Measurements from ENCODE around the gene TRIM17.

TRIM17 gene

GRCh38 chr1:228364068-228364705, 52.5 kb downstream of the TRIM17 start:
- Histone ChIP-seq H3K79me2 (ENCODE audit: insufficient read depth, low read depth) (no peaks in the 10 kb centered on the region), H3K4me1 (ENCODE audit: low read depth, poor library complexity, severe bottlenecking) (no peaks in the 10 kb centered on the region), H4K20me1 (ENCODE audit: insufficient read depth) (no peaks in the 10 kb centered on the region), H3K27me3 (ENCODE audit: insufficient read depth, low read depth) (peaks cover 6% of the 10 kb centered on the region; the same call in 1 of the 2 replicates), H3K27ac (no peak overlapping the region), H3K36me3 (ENCODE audit: insufficient read depth) (no peaks in the 10 kb centered on the region), H2AFZ (ENCODE audit: low read depth) (no peak overlapping the region), H3K9ac (no peak overlapping the region), H3K4me2 (no peak overlapping the region), H3K4me3 (IDR thresholded peaks at IDR 0.05; ENCODE audit: insufficient read depth, low read depth, low read length) (no peak overlapping the region)
- TF ChIP-seq CTCF (conservative IDR thresholded peaks at IDR 0.05; ENCODE audit: low read depth, low read length) = no peak

GRCh38 chr1:228363686-228364067, 53.0 kb downstream of the TRIM17 start:
- Histone ChIP-seq H3K4me2 (no peak overlapping the region), H3K9ac (no peak overlapping the region), H3K36me3 (ENCODE audit: insufficient read depth) (no peaks in the 10 kb centered on the region), H3K27ac (no peak overlapping the region), H4K20me1 (ENCODE audit: insufficient read depth) (no peaks in the 10 kb centered on the region), H3K79me2 (ENCODE audit: insufficient read depth, low read depth) (no peaks in the 10 kb centered on the region), H2AFZ (ENCODE audit: low read depth) (no peak overlapping the region), H3K4me1 (ENCODE audit: low read depth, poor library complexity, severe bottlenecking) (no peaks in the 10 kb centered on the region), H3K27me3 (ENCODE audit: insufficient read depth, low read depth) (peaks cover 6% of the 10 kb centered on the region; the same call in 1 of the 2 replicates), H3K4me3 (IDR thresholded peaks at IDR 0.05; ENCODE audit: insufficient read depth, low read depth, low read length) (no peak overlapping the region)
- no peak for TF ChIP-seq CTCF (conservative IDR thresholded peaks at IDR 0.05; ENCODE audit: low read depth, low read length)

- H3K4me1 ChIP-seq (ENCODE audit: low read depth, poor library complexity, severe bottlenecking) = no peaks in the 10 kb centered on the region
Measured at GRCh38 chr1:228362884-228363450, 53.7 kb downstream of the TRIM17 start.

GRCh38 chr1:228362141-228362883, 54.3 kb downstream of the TRIM17 start:
- H3K79me2 ChIP-seq (ENCODE audit: insufficient read depth, low read depth) = no peaks in the 10 kb centered on the region
- H3K4me2 ChIP-seq = no peak overlapping the region
- no peak overlapping the region for H3K4me3 ChIP-seq (IDR thresholded peaks at IDR 0.05; ENCODE audit: insufficient read depth, low read depth, low read length)
- H2AFZ ChIP-seq (ENCODE audit: low read depth) = no peak overlapping the region
- no peak overlapping the region for H3K27ac ChIP-seq
- H3K36me3 ChIP-seq (ENCODE audit: insufficient read depth) = no peaks in the 10 kb centered on the region
- TF ChIP-seq CTCF (conservative IDR thresholded peaks at IDR 0.05; ENCODE audit: low read depth, low read length) = no peak
- peaks cover under 1% of the 10 kb centered on the region; the same call in 1 of the 2 replicates for H3K27me3 ChIP-seq (ENCODE audit: insufficient read depth, low read depth)
- H3K4me1 ChIP-seq (ENCODE audit: low read depth, poor library complexity, severe bottlenecking) = no peaks in the 10 kb centered on the region
- no peak overlapping the region for H3K9ac ChIP-seq
- H4K20me1 ChIP-seq (ENCODE audit: insufficient read depth) = no peaks in the 10 kb centered on the region

More at GRCh38 chr1:228362884-228363450, 53.7 kb downstream of the TRIM17 start:
- Histone ChIP-seq H3K4me3 (IDR thresholded peaks at IDR 0.05; ENCODE audit: insufficient read depth, low read depth, low read length) (no peak overlapping the region), H2AFZ (ENCODE audit: low read depth) (no peak overlapping the region), H3K79me2 (ENCODE audit: insufficient read depth, low read depth) (no peaks in the 10 kb centered on the region), H3K27ac (no peak overlapping the region), H3K4me2 (no peak overlapping the region), H3K36me3 (ENCODE audit: insufficient read depth) (no peaks in the 10 kb centered on the region), H4K20me1 (ENCODE audit: insufficient read depth) (no peaks in the 10 kb centered on the region), H3K9ac (no peak overlapping the region), H3K27me3 (ENCODE audit: insufficient read depth, low read depth) (peaks cover 3% of the 10 kb centered on the region; the same call in 1 of the 2 replicates)
- no peak for TF ChIP-seq CTCF (conservative IDR thresholded peaks at IDR 0.05; ENCODE audit: low read depth, low read length)

Measured in KMS-11 (cell line).